Naive thymus-derived CD4-positive, alpha-beta T cell (primary cell): Measurements from ENCODE around the gene PCK2. TPM values are rescaled to one million over a fixed set of nuclear protein-coding genes. Genes with fewer than 3 reads are reported as not detected.
A peak's percentile ranks its signal among the peaks of the same experiment; 100 is the strongest.

ENCODE experiments used
- ATAC-seq: fragments of 150-1000 bp; cut with Tn5 transposase; 2 replicates; pipeline ENCODE4 v1.10.0; 2021; ENCODE audit warnings: mild to moderate bottlenecking, moderate library complexity
- CTCF ChIA-PET: fragments of 350-600 bp; sonication (Branson Sonifier 250); formaldehyde crosslinking; loops from one replicate; lab custom pipeline; 2021; ENCODE audit warnings: antibody characterized with exemption; lab: Charles Lee
- POLR2A ChIA-PET: fragments of 350-600 bp; sonication (Branson Sonifier 250); formaldehyde crosslinking; loops from one replicate; lab custom pipeline; 2021; ENCODE audit warnings: antibody characterized with exemption, inconsistent platforms; lab: Charles Lee
- DNase-seq, 9 donors: peaks; one replicate each; pipeline versions ENCODE4 v3.0.0 to v3.0.0-alpha.2; 2020 to 2022; ENCODE audit warnings: mixed read lengths in 1 of 9
- H3K27ac ChIP-seq: one replicate; pipeline ENCODE4 v1.7.0; 2013; ENCODE audit warnings: mild to moderate bottlenecking, low read depth, low read length, moderate library complexity
- H3K27me3 ChIP-seq, 2 donors: one replicate each; pipeline ENCODE4 v1.7.0; 2013; ENCODE audit warnings: low read length in 2 of 2, mild to moderate bottlenecking in 2 of 2, moderate library complexity in 2 of 2; ENCODE audit not compliant: control insufficient read depth in 2 of 2, insufficient read depth in 2 of 2
- H3K36me3 ChIP-seq, 3 experiments: 1 replicate in 2 of 3; 2 replicates in 1 of 3; pipeline ENCODE4 v1.7.0; 2013; ENCODE audit warnings: low read length in 3 of 3, mild to moderate bottlenecking in 3 of 3, moderate library complexity in 1 of 3; ENCODE audit not compliant: insufficient read depth in 3 of 3, control insufficient read depth in 2 of 3
- H3K4me1 ChIP-seq, 2 donors: one replicate each; pipeline ENCODE4 v1.7.0; 2013; ENCODE audit warnings: low read length in 2 of 2, mild to moderate bottlenecking in 2 of 2, moderate library complexity in 1 of 2; ENCODE audit not compliant: control insufficient read depth in 2 of 2, insufficient read depth in 2 of 2
- H3K4me3 ChIP-seq: 2 replicates; pipeline ENCODE4 v1.7.0; 2013; ENCODE audit warnings: mild to moderate bottlenecking, low read length
- H3K9me3 ChIP-seq, 3 experiments: 1 replicate in 2 of 3; 2 replicates in 1 of 3; pipeline ENCODE4 v1.7.0; 2013; ENCODE audit warnings: low read length in 3 of 3; ENCODE audit not compliant: control insufficient read depth in 2 of 3
- H3K27ac Mint-ChIP-seq, 9 donors: one replicate each; pipeline ENCODE4 v1.8.0; 2020 to 2022; ENCODE audit warnings: mixed read lengths in 9 of 9, mild to moderate bottlenecking in 8 of 9, moderate library complexity in 5 of 9, inconsistent platforms in 2 of 9
- H3K27me3 Mint-ChIP-seq, 5 donors: one replicate each; pipeline ENCODE4 v1.8.0; 2021 to 2022; ENCODE audit warnings: mixed read lengths in 5 of 5, mild to moderate bottlenecking in 1 of 5
- H3K36me3 Mint-ChIP-seq, 5 donors: one replicate each; pipeline ENCODE4 v1.8.0; 2020 to 2022; ENCODE audit warnings: mixed read lengths in 5 of 5, mild to moderate bottlenecking in 3 of 5, inconsistent platforms in 1 of 5
- H3K4me1 Mint-ChIP-seq, 7 donors: one replicate each; pipeline ENCODE4 v1.8.0; 2020 to 2022; ENCODE audit warnings: mixed read lengths in 7 of 7, mild to moderate bottlenecking in 3 of 7, inconsistent platforms in 1 of 7
- H3K4me3 Mint-ChIP-seq, 10 donors: one replicate each; pipeline ENCODE4 v1.8.0; 2020 to 2022; ENCODE audit warnings: mild to moderate bottlenecking in 10 of 10, mixed read lengths in 10 of 10, moderate library complexity in 6 of 10, inconsistent platforms in 2 of 10
- H3K9me3 Mint-ChIP-seq, 11 donors: one replicate each; pipeline ENCODE4 v1.8.0; 2020 to 2022; ENCODE audit warnings: mixed read lengths in 11 of 11, mild to moderate bottlenecking in 4 of 11, inconsistent platforms in 1 of 11, moderate library complexity in 1 of 11
- intact Hi-C, 2 donors: fragments of 100-400 bp; cut with micrococcal nuclease; formaldehyde crosslinking; loops; one replicate each; pipeline ENCODE4 v1.15.1; 2023
- polyA plus RNA-seq, 2 donors: library from polyadenylated mRNA; unstranded; fragments of 300-500 nt; fragmentation: Illumina TruSeq; gene quantifications; one replicate each; pipeline ENCODE4 v1.2.3, GENCODE V29; 2021
- total RNA-seq, 6 experiments: library from RNA in 5 of 6; stranded (reverse) in 5 of 6; gene quantifications; 1 replicate in 5 of 6; 2 replicates in 1 of 6; pipeline ENCODE4 v1.2.3 and lab custom pipeline; 2021 to 2026

PCK2 gene
- total and polyA plus RNA-seq, 7 experiments from 2014 or later, result 7.2 to 56.2 (median 14.4) TPM

DNA sequence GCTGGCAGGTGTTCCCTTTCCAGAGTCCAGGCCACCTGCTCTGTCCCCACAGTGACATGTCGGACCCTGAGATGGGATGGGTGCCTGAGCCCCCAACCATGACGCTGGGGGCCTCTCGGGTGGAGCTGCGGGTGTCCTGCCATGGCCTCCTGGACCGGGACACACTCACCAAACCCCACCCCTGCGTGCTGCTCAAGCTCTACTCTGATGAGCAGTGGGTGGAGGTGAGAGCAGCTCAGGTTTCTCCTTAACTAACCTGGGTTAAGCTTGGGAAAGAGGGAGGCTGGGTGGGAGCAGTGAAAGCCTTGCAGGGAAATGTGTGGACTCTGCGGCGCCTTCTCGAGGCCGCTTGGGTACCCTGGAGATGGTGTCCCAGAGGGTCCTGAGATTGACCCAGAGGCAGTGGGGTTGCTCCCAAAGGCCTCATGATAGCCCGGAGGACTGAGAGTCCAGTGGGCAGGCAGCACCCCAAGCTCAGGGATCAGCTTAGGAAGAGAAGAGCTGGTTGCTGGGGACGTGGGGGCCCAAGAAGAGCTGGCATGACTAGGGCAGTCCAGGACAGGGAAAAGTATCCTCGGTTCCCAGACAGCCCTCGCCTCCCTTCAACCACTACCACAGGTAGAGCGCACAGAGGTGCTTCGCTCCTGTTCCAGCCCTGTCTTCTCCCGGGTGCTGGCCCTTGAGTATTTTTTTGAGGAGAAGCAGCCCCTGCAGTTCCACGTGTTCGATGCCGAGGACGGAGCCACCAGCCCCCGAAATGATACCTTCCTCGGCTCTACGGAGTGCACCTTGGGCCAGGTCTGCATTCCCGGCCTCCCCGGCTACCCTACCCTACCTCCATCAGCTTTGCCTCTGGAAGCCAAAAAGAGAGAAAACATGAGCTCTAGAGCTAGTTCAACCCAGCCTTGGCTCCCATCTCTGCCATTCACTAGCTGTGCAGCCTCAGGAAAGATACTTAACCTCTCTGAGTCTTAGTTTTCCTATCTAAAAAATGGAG lies 20.9 kb upstream of the PCK2 start:
- Mint-ChIP-seq H3K27ac (no peak overlapping the region), H3K36me3 (no peaks in the 10 kb centered on the region), H3K27me3 (peaks cover 0 to 13% (median 3%) of the 10 kb centered on the region in 5 donors), H3K4me3 (no peak overlapping the region), H3K4me1 (peaks cover 0 to 8% (median 0%) of the 10 kb centered on the region in 7 donors), H3K9me3 (no peaks in the 10 kb centered on the region)
- intact Hi-C loops, result no loop called here
- DNase-seq (no peak), ATAC-seq (no peak)
- Histone ChIP-seq H3K27ac (no peak overlapping the region), H3K4me1 (no peaks in the 10 kb centered on the region), H3K9me3 (no peaks in the 10 kb centered on the region), H3K27me3 (no peaks in the 10 kb centered on the region), H3K36me3 (no peaks in the 10 kb centered on the region), H3K4me3 (no peak overlapping the region)
- CTCF ChIA-PET, result interaction anchor here (0.6 to 1.8 kb wide), 5 partner anchors 15 to 1077 kb away, joined by 3 to 7 read pairs (median 5); partner anchors contain the start of gene PCK2
- POLR2A ChIA-PET, result no interaction called here

DNA sequence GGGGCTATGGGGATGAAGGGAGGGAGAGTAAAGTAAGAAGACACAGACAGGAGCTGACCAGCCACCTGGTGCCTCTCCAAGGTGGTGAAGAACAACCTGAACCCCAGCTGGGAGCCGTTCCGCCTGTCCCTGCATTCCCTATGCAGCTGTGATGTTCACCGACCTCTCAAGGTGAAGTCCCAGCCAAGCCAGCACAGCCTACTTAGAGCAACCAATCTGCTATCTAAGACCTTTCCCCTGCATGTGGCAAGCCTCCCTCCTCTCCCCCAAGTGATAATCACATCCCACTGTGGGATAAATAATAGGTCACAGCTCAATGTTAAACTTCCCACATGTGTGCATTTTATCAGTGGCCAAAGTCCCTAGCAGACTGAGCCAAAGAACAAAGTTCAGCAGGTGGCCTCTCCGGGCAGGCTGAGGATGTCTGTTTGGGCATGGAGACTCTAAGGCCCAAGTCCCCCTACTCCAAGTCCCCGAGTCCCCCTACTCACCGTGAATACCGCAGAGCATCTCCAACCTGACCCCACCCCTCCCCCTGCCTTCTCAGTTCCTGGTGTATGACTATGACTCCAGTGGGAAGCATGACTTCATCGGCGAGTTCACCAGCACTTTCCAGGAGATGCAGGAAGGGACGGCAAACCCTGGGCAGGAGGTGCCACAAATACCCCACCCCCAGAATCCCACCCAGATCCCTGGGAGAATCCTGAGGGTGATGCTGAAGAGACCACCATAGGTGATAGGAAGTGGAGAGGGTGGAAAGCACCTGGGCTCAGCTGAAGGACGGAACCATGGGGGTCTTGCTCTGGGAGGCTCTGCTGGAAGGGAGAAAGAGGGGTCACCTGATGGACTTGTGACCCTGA lies 19.3 kb upstream of the PCK2 start:
- no peak overlapping the region for H3K27ac Mint-ChIP-seq
- H3K9me3 ChIP-seq, result no peaks in the 10 kb centered on the region
- H3K9me3 Mint-ChIP-seq, result no peaks in the 10 kb centered on the region
- H3K27me3 Mint-ChIP-seq, result peaks cover 0 to 10% (median 8%) of the 10 kb centered on the region in 5 donors
- no peaks in the 10 kb centered on the region for H3K36me3 Mint-ChIP-seq
- no peaks in the 10 kb centered on the region for H3K4me1 ChIP-seq
- no peak overlapping the region for H3K27ac ChIP-seq
- peak overlapping the region in 1 of 10 donors; percentile 7 for H3K4me3 Mint-ChIP-seq
- intact Hi-C loops, result no loop called here
- DNase-seq (no peak), ATAC-seq (no peak)
- peaks cover 0 to 9% (median 0%) of the 10 kb centered on the region in 7 donors for H3K4me1 Mint-ChIP-seq
- ChIA-PET CTCF (interaction anchor here (0.7 to 1.5 kb wide), 6 partner anchors 15 to 358 kb away, joined by 3 to 7 read pairs (median 4); partner anchors contain the start of gene PCK2), POLR2A (interaction anchor here (0.7 kb wide), 1 partner anchor 8 kb away, joined by 3 read pairs; no protein-coding TSS in a partner anchor)
- H3K27me3 ChIP-seq, result no peaks in the 10 kb centered on the region
- H3K4me3 ChIP-seq, result no peak overlapping the region
- H3K36me3 ChIP-seq, result no peaks in the 10 kb centered on the region

DNA sequence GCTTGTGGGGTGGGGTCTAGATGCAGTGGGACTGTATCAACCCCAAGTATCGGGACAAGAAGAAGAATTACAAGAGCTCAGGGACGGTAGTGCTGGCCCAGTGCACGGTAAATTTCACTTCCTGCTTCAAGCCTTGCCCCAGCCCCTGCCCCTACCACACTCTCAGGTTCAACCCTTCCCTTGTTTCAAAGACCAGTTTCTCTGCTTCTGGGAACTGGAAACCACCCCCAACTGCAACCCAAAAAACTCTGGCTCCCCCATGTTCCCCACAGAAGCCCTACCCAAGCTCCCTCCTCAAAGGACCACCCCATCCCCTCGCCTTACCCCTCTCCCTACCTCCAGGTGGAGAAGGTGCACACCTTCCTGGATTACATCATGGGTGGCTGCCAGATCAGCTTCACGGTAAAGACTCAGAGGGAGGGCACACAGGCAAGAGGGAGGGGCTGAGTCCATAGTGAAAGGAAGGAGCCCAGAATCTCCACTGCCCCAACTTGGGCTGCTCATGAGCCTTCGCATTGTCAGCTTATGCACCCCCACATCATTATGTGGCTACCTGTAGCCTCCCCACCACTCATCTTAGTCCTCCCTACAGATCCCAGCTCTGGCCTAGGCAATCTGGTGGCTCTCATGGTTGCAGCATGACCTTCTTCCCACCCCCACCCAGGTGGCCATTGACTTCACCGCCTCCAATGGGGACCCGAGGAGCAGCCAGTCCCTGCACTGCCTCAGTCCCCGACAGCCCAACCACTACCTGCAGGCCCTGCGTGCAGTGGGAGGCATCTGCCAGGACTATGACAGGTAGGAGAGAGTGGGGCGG lies 18.4 kb upstream of the PCK2 start:
- peaks cover 0 to 6% (median 4%) of the 10 kb centered on the region in 5 donors for H3K27me3 Mint-ChIP-seq
- Histone ChIP-seq H3K36me3 (no peaks in the 10 kb centered on the region), H3K27ac (no peak overlapping the region), H3K27me3 (no peaks in the 10 kb centered on the region), H3K4me1 (peaks cover 5 to 6% of the 10 kb centered on the region in 2 donors), H3K9me3 (no peaks in the 10 kb centered on the region), H3K4me3 (no peak overlapping the region)
- H3K9me3 Mint-ChIP-seq, result no peaks in the 10 kb centered on the region
- H3K36me3 Mint-ChIP-seq, result no peaks in the 10 kb centered on the region
- H3K27ac Mint-ChIP-seq, result no peak overlapping the region
- DNase-seq (no peak), ATAC-seq (no peak)
- ChIA-PET CTCF (interaction anchor here (0.7 to 1.2 kb wide), 4 partner anchors 14 to 357 kb away, joined by 3 to 4 read pairs (median 4); no protein-coding TSS in a partner anchor), POLR2A (no interaction called here)
- H3K4me1 Mint-ChIP-seq, result peaks cover 6 to 18% (median 7%) of the 10 kb centered on the region in 7 donors
- peak overlapping the region in 1 of 10 donors; percentile 7 for H3K4me3 Mint-ChIP-seq
- intact Hi-C loops, result no loop called here

DNA sequence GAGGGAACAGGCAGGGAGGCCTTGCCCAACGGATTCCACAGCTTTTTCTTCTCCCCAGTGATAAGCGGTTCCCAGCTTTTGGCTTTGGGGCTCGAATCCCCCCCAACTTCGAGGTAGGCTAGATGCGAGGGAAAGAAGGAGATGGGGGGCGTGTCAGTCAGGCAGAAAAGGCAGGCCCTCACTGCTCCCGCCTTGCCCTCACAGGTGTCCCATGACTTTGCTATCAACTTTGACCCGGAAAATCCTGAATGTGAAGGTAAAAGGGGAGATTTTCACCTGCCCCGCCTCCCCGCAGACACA lies 17.9 kb upstream of the PCK2 start:
- Histone ChIP-seq H3K27me3 (no peaks in the 10 kb centered on the region), H3K9me3 (no peaks in the 10 kb centered on the region), H3K36me3 (no peaks in the 10 kb centered on the region), H3K4me1 (peaks cover 7 to 9% of the 10 kb centered on the region in 2 donors), H3K27ac (no peak overlapping the region), H3K4me3 (no peak overlapping the region)
- no peak overlapping the region for H3K4me3 Mint-ChIP-seq
- no peak for ATAC-seq
- H3K27ac Mint-ChIP-seq, result no peak overlapping the region
- H3K9me3 Mint-ChIP-seq, result no peaks in the 10 kb centered on the region
- CTCF ChIA-PET, result interaction anchor here (1.1 kb wide), 1 partner anchor 19 kb away, joined by 4 read pairs; no protein-coding TSS in a partner anchor
- peaks cover 8 to 21% (median 10%) of the 10 kb centered on the region in 7 donors for H3K4me1 Mint-ChIP-seq
- POLR2A ChIA-PET, result no interaction called here
- no peak for DNase-seq
- peaks cover 0 to 6% (median 0%) of the 10 kb centered on the region in 5 donors for H3K27me3 Mint-ChIP-seq
- H3K36me3 Mint-ChIP-seq, result no peaks in the 10 kb centered on the region
- intact Hi-C loops, result no loop called here

DNA sequence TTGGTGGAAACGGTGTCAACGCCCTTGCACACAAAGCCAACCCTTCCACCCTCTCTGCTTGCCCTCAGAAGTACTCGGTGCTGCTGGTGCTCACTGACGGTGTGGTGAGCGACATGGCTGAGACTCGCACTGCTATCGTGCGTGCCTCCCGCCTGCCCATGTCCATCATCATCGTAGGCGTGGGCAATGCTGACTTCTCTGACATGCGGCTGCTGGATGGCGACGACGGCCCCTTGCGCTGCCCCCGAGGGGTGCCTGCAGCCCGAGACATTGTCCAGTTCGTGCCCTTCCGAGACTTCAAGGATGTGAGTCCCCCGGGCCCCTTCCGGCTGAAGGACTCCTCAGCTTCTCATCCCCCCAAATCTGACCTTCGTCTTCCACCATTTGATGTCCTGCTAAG lies 17.0 kb upstream of the PCK2 start:
- H3K4me1 Mint-ChIP-seq, result peaks cover 12 to 24% (median 14%) of the 10 kb centered on the region in 7 donors
- ChIA-PET POLR2A (no interaction called here), CTCF (no interaction called here)
- H3K27me3 Mint-ChIP-seq, result peaks cover 0 to 8% (median 0%) of the 10 kb centered on the region in 5 donors
- no peak for DNase-seq
- no peaks in the 10 kb centered on the region for H3K9me3 Mint-ChIP-seq
- Histone ChIP-seq H3K4me1 (peaks cover 7 to 14% of the 10 kb centered on the region in 2 donors), H3K27me3 (no peaks in the 10 kb centered on the region), H3K9me3 (no peaks in the 10 kb centered on the region), H3K4me3 (no peak overlapping the region), H3K36me3 (no peaks in the 10 kb centered on the region), H3K27ac (no peak overlapping the region)
- no peak overlapping the region for H3K27ac Mint-ChIP-seq
- intact Hi-C loops, result no loop called here
- no peak for ATAC-seq
- no peak overlapping the region for H3K4me3 Mint-ChIP-seq
- H3K36me3 Mint-ChIP-seq, result no peaks in the 10 kb centered on the region

DNA sequence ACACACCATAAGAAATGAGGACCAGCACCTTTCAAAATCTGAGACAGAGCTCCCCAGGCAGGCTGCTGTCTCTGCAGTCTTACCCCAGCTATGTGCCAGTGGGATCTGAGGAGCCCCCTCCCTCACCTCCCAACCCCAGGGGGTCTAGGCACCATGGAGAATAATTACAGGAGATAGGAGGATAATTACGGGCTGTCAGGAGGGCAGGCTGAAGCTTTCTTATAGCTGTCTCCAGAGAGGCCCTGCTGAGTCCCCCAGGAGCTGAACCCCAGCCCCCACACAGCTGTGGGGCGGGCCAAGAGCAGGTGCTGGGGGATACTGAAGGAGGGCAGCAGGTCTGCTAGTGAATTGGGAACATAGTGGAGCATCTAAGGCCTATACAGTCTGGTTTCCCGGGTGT lies 16.0 kb upstream of the PCK2 start:
- Mint-ChIP-seq H3K36me3 (no peaks in the 10 kb centered on the region), H3K4me3 (no peak overlapping the region), H3K9me3 (no peaks in the 10 kb centered on the region), H3K27ac (peak overlapping the region in 3 of 9 donors; percentile 23 to 62 (median 38)), H3K27me3 (peaks cover 0 to 16% (median 0%) of the 10 kb centered on the region in 5 donors), H3K4me1 (peaks cover 15 to 26% (median 17%) of the 10 kb centered on the region in 7 donors)
- Histone ChIP-seq H3K27ac (no peak overlapping the region), H3K27me3 (no peaks in the 10 kb centered on the region), H3K4me3 (no peak overlapping the region), H3K9me3 (no peaks in the 10 kb centered on the region), H3K36me3 (no peaks in the 10 kb centered on the region), H3K4me1 (peaks cover 7 to 14% of the 10 kb centered on the region in 2 donors)
- DNase-seq, result no peak
- POLR2A ChIA-PET, result no interaction called here
- CTCF ChIA-PET, result interaction anchor here (6.2 kb wide), 1 partner anchor 13 kb away, joined by 49 read pairs; no protein-coding TSS in a partner anchor
- intact Hi-C loops, result no loop called here
- ATAC-seq, result no peak
